ENCODE results near the gene RNF168. TPM values are rescaled to one million over a fixed set of nuclear protein-coding genes. Genes with fewer than 3 reads are reported as not detected.

The RNF168 gene
- total RNA-seq, 1 experiment from 2014 or later: 65.5 TPM

DNA sequence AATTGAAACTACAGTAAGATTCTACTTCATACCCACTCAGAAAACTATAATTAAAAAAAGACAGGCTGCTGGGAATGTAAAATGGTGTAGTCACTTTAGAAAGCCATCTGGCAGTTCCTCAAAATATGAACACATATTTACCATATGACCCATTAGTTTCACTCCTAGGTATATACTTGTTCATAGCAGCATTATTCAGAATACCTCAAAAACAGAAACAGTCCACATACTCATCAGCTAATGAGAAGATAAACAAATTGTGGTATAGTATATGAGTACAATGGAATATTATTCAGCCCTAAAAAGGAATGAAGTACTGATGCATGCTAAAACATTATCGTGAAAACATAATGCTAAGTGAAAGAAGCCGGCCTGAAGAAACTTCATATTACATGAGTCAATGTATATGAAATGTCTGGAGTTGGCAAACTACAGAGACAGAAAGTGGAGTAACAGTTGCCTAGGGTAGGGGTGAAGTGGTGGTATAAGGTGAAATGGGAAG, 41.0 kb upstream of the RNF168 start:
- Mint-ChIP-seq H3K27ac (no peak overlapping the region), H3K4me3 (no peak overlapping the region), H3K9me3 (peaks cover 31 to 35% of the 10 kb centered on the region in 2 experiments), H3K4me1 (no peaks in the 10 kb centered on the region), H3K27me3 (ENCODE audit: low read depth) (peaks cover 2% of the 10 kb centered on the region; the same call in 1 of the 2 replicates), H3K36me3 (ENCODE audit: insufficient read depth in 1 of 3, low read depth in 3 of 3) (peaks cover 7 to 14% (median 8%) of the 10 kb centered on the region in 3 experiments)
- H2BK12ac ChIP-seq (ENCODE audit: insufficient read length, low read depth, low read length): no peak overlapping the region
- DNase-seq: no peak
- no peaks in the 10 kb centered on the region for H3K9me3 ChIP-seq (ENCODE audit: control insufficient read depth, low read depth, low read length)
- H3K23me2 ChIP-seq (ENCODE audit: insufficient read length, low read depth, low read length, poor library complexity, severe bottlenecking): no peaks in the 10 kb centered on the region
- H4K5ac ChIP-seq (ENCODE audit: insufficient read length, low read depth, low read length): no peak overlapping the region
- no peak overlapping the region for H2AFZ ChIP-seq (ENCODE audit: low read length)
- no peak overlapping the region for H2BK5ac ChIP-seq (ENCODE audit: insufficient read length, low read length)
- H3K23ac ChIP-seq (ENCODE audit: insufficient read length, low read depth, low read length): no peak overlapping the region
- no peak overlapping the region for H3T11ph ChIP-seq (ENCODE audit: low read length)
- H3K9ac ChIP-seq (ENCODE audit: extremely low read depth, insufficient read length, low read length): no peak overlapping the region
- H2BK20ac ChIP-seq (ENCODE audit: low read depth, low read length, poor library complexity, severe bottlenecking): no peak overlapping the region
- H3K4ac ChIP-seq (ENCODE audit: low read depth, low read length): no peak overlapping the region
- no peak overlapping the region for H3K18ac ChIP-seq (ENCODE audit: insufficient read length, low read depth, low read length)
- no peak overlapping the region for H3K4me2 ChIP-seq (ENCODE audit: insufficient read depth, insufficient read length, low read length)
- no peaks in the 10 kb centered on the region for H4K20me1 ChIP-seq (ENCODE audit: control insufficient read depth, insufficient read depth, insufficient read length)
- no peak overlapping the region for H3K27ac ChIP-seq (ENCODE audit: insufficient read length, low read depth, low read length)
- no peaks in the 10 kb centered on the region for H3K4me1 ChIP-seq (ENCODE audit: insufficient read depth, low read length)
- no peaks in the 10 kb centered on the region for H3K27me3 ChIP-seq (ENCODE audit: insufficient read depth, low read length)
- no peak overlapping the region for H3K14ac ChIP-seq (ENCODE audit: insufficient read depth, low read length)
- H4K91ac ChIP-seq (ENCODE audit: insufficient read length, low read depth, low read length): no peak overlapping the region
- no peak overlapping the region for H4K8ac ChIP-seq (replicated peaks; ENCODE audit: insufficient read length, low read depth, low read length)
- no peaks in the 10 kb centered on the region for H3K79me2 ChIP-seq (ENCODE audit: insufficient read depth, low read length)
- no peaks in the 10 kb centered on the region for H3K79me1 ChIP-seq (ENCODE audit: insufficient read depth, low read depth, low read length, poor library complexity, severe bottlenecking)
- WGBS (ENCODE audit: extremely low coverage, insufficient read length, low lambda C conversion rate): no CpG with 5 or more reads among the region's 2 CpGs
- no peak overlapping the region for H2BK15ac ChIP-seq (ENCODE audit: low read depth, low read length)
- H2AK5ac ChIP-seq (ENCODE audit: insufficient read length, low read length): no peak overlapping the region
- H2BK120ac ChIP-seq (ENCODE audit: low read depth, low read length, poor library complexity, severe bottlenecking): no peak overlapping the region
- H3K56ac ChIP-seq (ENCODE audit: insufficient read length, low read depth, low read length): no peak overlapping the region
- TF ChIP-seq, protein P1, sequence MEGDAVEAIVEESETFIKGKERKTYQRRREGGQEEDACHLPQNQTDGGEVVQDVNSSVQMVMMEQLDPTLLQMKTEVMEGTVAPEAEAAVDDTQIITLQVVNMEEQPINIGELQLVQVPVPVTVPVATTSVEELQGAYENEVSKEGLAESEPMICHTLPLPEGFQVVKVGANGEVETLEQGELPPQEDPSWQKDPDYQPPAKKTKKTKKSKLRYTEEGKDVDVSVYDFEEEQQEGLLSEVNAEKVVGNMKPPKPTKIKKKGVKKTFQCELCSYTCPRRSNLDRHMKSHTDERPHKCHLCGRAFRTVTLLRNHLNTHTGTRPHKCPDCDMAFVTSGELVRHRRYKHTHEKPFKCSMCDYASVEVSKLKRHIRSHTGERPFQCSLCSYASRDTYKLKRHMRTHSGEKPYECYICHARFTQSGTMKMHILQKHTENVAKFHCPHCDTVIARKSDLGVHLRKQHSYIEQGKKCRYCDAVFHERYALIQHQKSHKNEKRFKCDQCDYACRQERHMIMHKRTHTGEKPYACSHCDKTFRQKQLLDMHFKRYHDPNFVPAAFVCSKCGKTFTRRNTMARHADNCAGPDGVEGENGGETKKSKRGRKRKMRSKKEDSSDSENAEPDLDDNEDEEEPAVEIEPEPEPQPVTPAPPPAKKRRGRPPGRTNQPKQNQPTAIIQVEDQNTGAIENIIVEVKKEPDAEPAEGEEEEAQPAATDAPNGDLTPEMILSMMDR (conservative IDR thresholded peaks at IDR 0.05): no peak

All from H9 (cell line).